Gastrocnemius medialis (tissue), 4 donors: ENCODE data around the gene IQSEC1. TPM values are rescaled to one million over a fixed set of nuclear protein-coding genes. Genes with fewer than 3 reads are reported as not detected.

Source experiments
- ATAC-seq, 2 donors: fragments of 150-250 bp; one replicate each; pipeline ENCODE4 v1.9.1; 2016
- DNase-seq, 2 donors: peaks; one replicate each; pipeline ENCODE4 v3.0.0-alpha.2; 2019
- H3K27ac ChIP-seq, 4 donors: fragments of 200-600 bp; sonication (generic); 1 replicate in 1 of 4; 2 replicates in 3 of 4; pipeline ENCODE4 v1.5.1; 2016 to 2018; ENCODE audit warnings: mild to moderate bottlenecking in 2 of 4, moderate library complexity in 1 of 4
- H3K27me3 ChIP-seq, 3 donors: fragments of 200-600 bp; sonication (generic) in 2 of 3; 1 replicate in 1 of 3; 2 replicates in 2 of 3; pipeline versions ENCODE4 v1.5.1 to v1.6.0; 2016 to 2019; ENCODE audit warnings: mild to moderate bottlenecking in 1 of 3, moderate library complexity in 1 of 3
- H3K36me3 ChIP-seq, 2 donors: fragments of 200-600 bp; sonication (generic) in 1 of 2; one replicate each; pipeline ENCODE4 v1.5.1; 2017 to 2018
- H3K4me1 ChIP-seq, 2 donors: fragments of 200-600 bp; sonication (generic) in 1 of 2; one replicate each; pipeline ENCODE4 v1.5.1; 2016 to 2017; ENCODE audit warnings: mild to moderate bottlenecking in 2 of 2
- H3K4me3 ChIP-seq, 4 donors: fragments of 200-600 bp; sonication (generic) in 3 of 4; 1 replicate in 1 of 4; 2 replicates in 3 of 4; pipeline ENCODE4 v1.5.1; 2016 to 2019; ENCODE audit warnings: mild to moderate bottlenecking in 2 of 4
- H3K9me3 ChIP-seq, 3 donors: fragments of 200-600 bp; sonication (generic) in 2 of 3; 1 replicate in 1 of 3; 2 replicates in 2 of 3; pipeline ENCODE4 v1.5.1; 2016 to 2019
- POLR2A ChIP-seq, 2 donors: fragments of 450-650 bp; IDR thresholded peaks; one replicate each; pipeline ENCODE4 v1.6.1; 2017; ENCODE audit warnings: antibody characterized with exemption in 2 of 2, mild to moderate bottlenecking in 2 of 2, moderate library complexity in 2 of 2
- in situ Hi-C, 4 donors: fragments of 200-750 bp; cut with MboI; loops; one replicate each; pipeline versions ENCODE4 v1.15.0 to v1.8.0; 2017; ENCODE audit warnings: low sequenced_read_pairs in 4 of 4
- intact Hi-C: fragments of 100-400 bp; cut with DNase I; formaldehyde crosslinking; loops from one replicate; pipeline ENCODE4 v1.15.1; 2023; ENCODE audit warnings: low total_unique reads
- total RNA-seq, 4 donors: library from RNA; depleted of rRNA; stranded (reverse); fragments of >200 nt; gene quantifications; one replicate each; pipeline versions ENCODE4 v1.1.0 to v1.2.3, GENCODE V29; 2016
- TF ChIP-seq, protein P1 (sequence below), 5 experiments: fragments of 450-650 bp in 3 of 5; fragments of 200-600 bp in 2 of 5; sonication (generic) in 2 of 5; IDR thresholded peaks in 4 of 5; conservative IDR thresholded peaks in 1 of 5; 1 replicate in 4 of 5; 2 replicates in 1 of 5; pipeline ENCODE4 v1.5.1; 2016 to 2019; ENCODE audit warnings: antibody characterized with exemption in 5 of 5, mild to moderate bottlenecking in 3 of 5, moderate library complexity in 3 of 5

Gene IQSEC1
- total RNA-seq, 4 donors from 2014 or later, result 15.2 to 31.3 (median 28.0) TPM

DNA sequence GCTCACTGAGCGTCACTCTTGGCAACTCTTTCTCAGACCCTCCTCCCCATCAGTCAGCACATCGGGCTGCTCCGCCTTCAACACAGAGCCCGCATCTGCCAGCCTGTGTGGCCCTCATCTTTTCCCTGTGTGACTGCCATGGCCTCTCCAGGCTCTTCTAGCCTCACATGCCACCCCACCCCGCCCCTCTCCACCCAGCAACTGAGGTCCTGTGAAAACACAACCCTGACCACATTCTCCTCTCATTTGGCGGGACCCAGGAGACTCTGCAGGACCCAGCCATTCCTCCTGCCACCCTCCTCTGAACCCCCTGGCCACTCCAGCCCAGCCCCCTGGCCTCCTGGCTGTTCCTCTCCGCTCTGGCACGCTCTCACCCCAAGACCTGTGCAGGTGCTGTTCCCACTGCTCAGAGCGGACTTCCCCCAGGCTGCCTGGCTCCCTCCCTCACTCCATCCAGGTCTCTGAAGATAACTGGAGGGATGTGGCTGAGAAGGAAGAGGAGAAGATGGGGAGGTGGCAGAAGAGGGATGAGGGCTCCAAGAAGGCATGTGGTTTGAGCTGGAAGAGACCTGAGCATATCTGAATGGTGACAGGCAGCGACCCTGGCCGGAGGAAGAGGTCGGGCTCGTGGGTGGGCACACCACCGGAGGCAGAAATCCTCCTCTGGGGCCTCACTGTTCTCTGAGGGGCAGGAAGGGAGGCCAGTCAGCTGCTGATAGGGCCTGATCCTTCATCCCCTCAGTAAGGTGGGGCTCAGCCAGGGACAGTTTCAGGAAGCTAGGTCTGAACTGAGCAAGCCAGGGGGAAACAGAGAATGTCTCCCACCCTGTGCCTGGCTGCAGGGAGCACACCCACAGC, 120.7 kb downstream of the IQSEC1 start:
- ATAC-seq (no peak), DNase-seq (no peak)
- H3K27me3 ChIP-seq, result no peaks in the 10 kb centered on the region
- peak overlapping the region; percentile 34 to 88 (median 80) for H3K27ac ChIP-seq
- H3K9me3 ChIP-seq, result no peaks in the 10 kb centered on the region
- TF ChIP-seq, protein P1, sequence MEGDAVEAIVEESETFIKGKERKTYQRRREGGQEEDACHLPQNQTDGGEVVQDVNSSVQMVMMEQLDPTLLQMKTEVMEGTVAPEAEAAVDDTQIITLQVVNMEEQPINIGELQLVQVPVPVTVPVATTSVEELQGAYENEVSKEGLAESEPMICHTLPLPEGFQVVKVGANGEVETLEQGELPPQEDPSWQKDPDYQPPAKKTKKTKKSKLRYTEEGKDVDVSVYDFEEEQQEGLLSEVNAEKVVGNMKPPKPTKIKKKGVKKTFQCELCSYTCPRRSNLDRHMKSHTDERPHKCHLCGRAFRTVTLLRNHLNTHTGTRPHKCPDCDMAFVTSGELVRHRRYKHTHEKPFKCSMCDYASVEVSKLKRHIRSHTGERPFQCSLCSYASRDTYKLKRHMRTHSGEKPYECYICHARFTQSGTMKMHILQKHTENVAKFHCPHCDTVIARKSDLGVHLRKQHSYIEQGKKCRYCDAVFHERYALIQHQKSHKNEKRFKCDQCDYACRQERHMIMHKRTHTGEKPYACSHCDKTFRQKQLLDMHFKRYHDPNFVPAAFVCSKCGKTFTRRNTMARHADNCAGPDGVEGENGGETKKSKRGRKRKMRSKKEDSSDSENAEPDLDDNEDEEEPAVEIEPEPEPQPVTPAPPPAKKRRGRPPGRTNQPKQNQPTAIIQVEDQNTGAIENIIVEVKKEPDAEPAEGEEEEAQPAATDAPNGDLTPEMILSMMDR (IDR thresholded peaks at IDR 0.05 in 4 of 5, conservative IDR thresholded peaks at IDR 0.05 in 1 of 5), result no peak
- no peak for TF ChIP-seq POLR2A (IDR thresholded peaks at IDR 0.05)
- H3K36me3 ChIP-seq, result no peaks in the 10 kb centered on the region
- intact Hi-C loops (no loop called here), in situ Hi-C loops (no loop called here)
- no peak overlapping the region for H3K4me3 ChIP-seq
- peaks cover 75 to 86% of the 10 kb centered on the region in 2 donors for H3K4me1 ChIP-seq

GRCh38 chr3:12948891-12949711, 124.1 kb downstream of the IQSEC1 start:
- H3K36me3 ChIP-seq, result no peaks in the 10 kb centered on the region
- no peak overlapping the region for H3K27ac ChIP-seq
- peaks cover 73 to 86% of the 10 kb centered on the region in 2 donors for H3K4me1 ChIP-seq
- intact Hi-C loops, result no loop called here
- no peaks in the 10 kb centered on the region for H3K27me3 ChIP-seq
- DNase-seq, result no peak
- H3K4me3 ChIP-seq, result no peak overlapping the region
- H3K9me3 ChIP-seq, result no peaks in the 10 kb centered on the region
- no peak for ATAC-seq
- in situ Hi-C loops, result no loop called here
- TF ChIP-seq, protein P1 (IDR thresholded peaks at IDR 0.05 in 4 of 5, conservative IDR thresholded peaks at IDR 0.05 in 1 of 5), result no peak
- TF ChIP-seq POLR2A (IDR thresholded peaks at IDR 0.05), result no peak

GRCh38 chr3:12948371-12948770, 124.9 kb downstream of the IQSEC1 start:
- in situ Hi-C loops (no loop called here), intact Hi-C loops (no loop called here)
- Histone ChIP-seq H3K4me1 (peaks cover 73 to 86% of the 10 kb centered on the region in 2 donors), H3K4me3 (no peak overlapping the region), H3K9me3 (no peaks in the 10 kb centered on the region), H3K36me3 (no peaks in the 10 kb centered on the region), H3K27me3 (no peaks in the 10 kb centered on the region), H3K27ac (no peak overlapping the region)
- no peak for DNase-seq
- no peak for TF ChIP-seq POLR2A (IDR thresholded peaks at IDR 0.05)
- TF ChIP-seq, protein P1 (IDR thresholded peaks at IDR 0.05 in 4 of 5, conservative IDR thresholded peaks at IDR 0.05 in 1 of 5), result no peak
- ATAC-seq, result no peak

- in situ Hi-C loops (no loop called here), intact Hi-C loops (no loop called here)
- ATAC-seq (peak; percentile 22 to 24), DNase-seq (peak in 1 of 2 donors; percentile 49)
- H3K4me3 ChIP-seq, result no peak overlapping the region
- H3K36me3 ChIP-seq, result no peaks in the 10 kb centered on the region
- no peaks in the 10 kb centered on the region for H3K9me3 ChIP-seq
- H3K27me3 ChIP-seq, result no peaks in the 10 kb centered on the region
- TF ChIP-seq, protein P1 (IDR thresholded peaks at IDR 0.05 in 4 of 5, conservative IDR thresholded peaks at IDR 0.05 in 1 of 5), result no peak
- TF ChIP-seq POLR2A (IDR thresholded peaks at IDR 0.05), result no peak
- H3K27ac ChIP-seq, result no peak overlapping the region
- H3K4me1 ChIP-seq, result peaks cover 73 to 85% of the 10 kb centered on the region in 2 donors
Measured at GRCh38 chr3:12947504-12948369, 125.5 kb downstream of the IQSEC1 start.
